ENCODE results near the gene SLC1A1.

Gene SLC1A1

DNA sequence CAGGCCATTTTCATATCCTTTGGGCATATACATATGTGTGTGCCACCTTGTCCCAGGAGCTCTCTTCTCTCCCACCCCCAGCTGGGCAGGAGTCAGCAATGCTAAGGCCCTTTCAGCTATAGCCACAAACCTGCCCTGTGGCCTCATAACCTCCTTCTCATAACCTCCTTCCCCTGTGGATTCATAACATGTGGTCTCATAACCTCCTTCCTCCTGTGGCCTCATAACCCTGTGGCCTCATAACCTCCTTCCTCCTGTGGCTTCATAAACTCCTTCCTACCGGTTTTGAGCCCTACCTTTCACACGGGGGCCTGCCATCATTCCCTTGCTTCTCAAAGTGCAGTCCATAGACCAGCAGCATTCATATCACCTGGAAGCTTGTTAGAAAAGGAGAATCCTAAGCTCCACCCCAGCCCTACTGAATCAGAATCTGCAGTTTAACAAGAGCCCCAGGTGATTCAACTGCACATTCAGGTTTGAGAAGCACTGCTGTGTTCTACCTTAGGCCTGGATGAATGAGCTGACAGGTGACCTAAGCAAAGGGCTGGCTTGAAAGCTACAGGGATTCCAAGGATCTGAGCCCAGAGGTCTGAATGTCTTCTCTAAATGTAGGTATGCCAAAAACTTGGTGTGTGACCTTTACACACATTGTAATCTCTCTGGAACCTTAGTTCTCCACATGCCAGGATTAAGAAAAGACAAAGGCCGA lies 129.9 kb downstream of the SLC1A1 start:
- DNase-seq, result no peak
- peak; percentile 57 for ATAC-seq

DNA sequence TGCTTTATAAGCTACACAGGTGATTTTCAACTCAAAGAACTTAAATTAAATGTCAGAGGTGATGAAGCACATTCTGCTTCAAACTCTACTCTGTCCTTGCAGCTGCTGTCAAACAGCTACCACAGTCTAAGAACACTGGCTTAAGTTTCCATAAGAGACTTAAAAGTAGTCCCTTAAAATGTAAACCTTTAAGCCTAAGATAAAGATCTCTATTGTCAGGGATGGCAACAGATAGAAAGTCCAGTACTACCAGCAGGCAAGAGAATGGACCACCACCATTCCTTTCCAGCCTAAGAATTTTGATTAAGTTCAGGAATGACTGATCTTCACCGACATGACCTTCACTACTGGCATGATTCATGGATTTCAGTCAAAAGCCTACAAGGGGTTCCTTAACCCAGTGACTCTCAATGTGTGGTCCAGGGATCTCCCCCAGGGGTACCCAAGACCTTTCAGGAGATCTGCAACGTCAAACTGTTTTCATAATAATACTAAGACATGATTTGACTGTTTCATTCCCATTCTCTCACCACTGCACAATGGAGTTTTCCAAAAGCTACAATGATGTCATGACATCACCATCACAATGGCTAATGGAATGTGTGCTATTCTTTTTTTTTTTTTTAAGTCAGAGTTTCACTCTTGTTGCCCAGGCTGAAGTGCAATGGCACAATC lies 130.8 kb downstream of the SLC1A1 start:
- ATAC-seq, result peak; percentile 83
- DNase-seq, result no peak

DNA sequence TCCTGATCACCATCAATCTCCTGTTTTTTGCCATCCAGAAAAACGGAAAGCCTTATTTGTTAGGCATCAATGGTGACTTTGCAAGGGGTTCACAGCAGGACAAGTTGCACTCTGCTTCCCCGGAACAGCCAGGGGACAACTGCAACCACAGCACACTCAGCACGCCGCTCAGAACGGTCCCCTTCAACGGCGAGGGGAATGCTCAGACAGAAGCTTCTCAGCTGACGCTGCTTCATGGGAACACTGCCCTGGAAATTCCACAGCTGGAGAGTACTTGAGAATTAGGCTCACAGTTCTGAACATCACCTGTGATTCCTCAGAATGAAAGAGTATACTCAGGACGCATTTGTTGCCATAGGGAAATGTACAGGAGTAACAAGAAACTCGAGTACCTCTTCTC lies 131.7 kb downstream of the SLC1A1 start:
- DNase-seq (no peak), ATAC-seq (no peak)

DNA sequence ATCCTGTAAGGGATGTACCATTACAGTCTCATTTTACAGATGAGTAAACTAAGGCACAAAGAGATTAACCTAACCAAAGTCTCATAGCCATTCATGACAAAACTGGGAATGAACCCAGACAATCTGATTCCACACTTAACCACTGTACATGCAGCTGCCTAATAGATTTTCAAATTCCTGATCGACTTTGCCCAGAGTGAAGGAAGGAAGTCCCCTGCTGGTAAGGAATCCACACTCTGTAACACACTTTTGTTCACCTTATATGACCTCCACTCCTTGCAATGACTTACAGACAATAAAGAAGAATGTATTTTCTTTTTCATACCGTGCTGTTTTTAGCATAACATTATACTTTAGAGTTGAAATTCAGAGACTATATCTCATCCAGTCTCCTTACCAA lies 140.6 kb downstream of the SLC1A1 start:
- DNase-seq, result no peak
- no peak for ATAC-seq

Measured in stimulated activated naive CD8-positive, alpha-beta T cell treated with anti-CD3 and anti-CD28 coated beads, Interleukin-15, Interleukin-2, amounts not matched to agents 100 U/mL and 50 U/mL, for 24 hours (primary cell).